SU-DHL-6 (cell line): ENCODE data around the gene BEGAIN.

ENCODE experiments used
- H2AFZ ChIP-seq: fragments of 200-600 bp; sonication (generic); 2 replicates; pipeline ENCODE4 v1.6.1; 2014; ENCODE audit warnings: low read depth, mild to moderate bottlenecking, moderate library complexity, mixed read lengths, antibody characterized with exemption, low read length; ENCODE audit not compliant: severe bottlenecking
- H3F3A ChIP-seq: fragments of 200-600 bp; shearing (Covaris generic); 2 replicates; pipeline ENCODE4 v1.6.0; 2016; ENCODE audit warnings: antibody characterized with exemption, mild to moderate bottlenecking; ENCODE audit not compliant: insufficient read depth
- H3K27ac ChIP-seq: fragments of 200-600 bp; sonication (generic); 2 replicates; pipeline ENCODE4 v1.5.1; 2016; ENCODE audit warnings: low read depth, mild to moderate bottlenecking, low read length, moderate library complexity, mixed read lengths
- H3K27me3 ChIP-seq: fragments of 200-600 bp; sonication (generic), shearing (Covaris generic); 2 replicates; pipeline ENCODE4 v1.6.0; 2014; ENCODE audit warnings: mild to moderate bottlenecking, low read length
- H3K36me3 ChIP-seq: fragments of 200-600 bp; sonication (generic); 2 replicates; pipeline ENCODE4 v1.6.1; 2014; ENCODE audit warnings: mild to moderate bottlenecking, low read length, mixed read lengths
- H3K4me2 ChIP-seq: fragments of 300-600, 200-600 bp; shearing (Covaris generic), sonication (generic); 2 replicates; pipeline ENCODE4 v1.6.0; 2014; ENCODE audit warnings: low read length, low read depth, mild to moderate bottlenecking; ENCODE audit not compliant: poor library complexity, severe bottlenecking
- H3K4me3 ChIP-seq: fragments of 200-600 bp; sonication (generic); 2 replicates; pipeline ENCODE4 v1.5.1; 2014; ENCODE audit warnings: antibody characterized with exemption, low read length, mild to moderate bottlenecking, mixed read lengths; ENCODE audit not compliant: insufficient read depth, poor library complexity, severe bottlenecking
- H3K79me2 ChIP-seq: fragments of 200-600 bp; sonication (generic); 2 replicates; pipeline ENCODE4 v1.6.1; 2014; ENCODE audit warnings: mild to moderate bottlenecking, low read length, moderate library complexity; ENCODE audit not compliant: insufficient read depth
- H3K9ac ChIP-seq: fragments of 200-600 bp; sonication (generic); 2 replicates; pipeline ENCODE4 v1.7.0; 2014; ENCODE audit warnings: mild to moderate bottlenecking, low read length
- H3K9me2 ChIP-seq: fragments of 200-600 bp; sonication (generic); replicated peaks from 2 replicates; pipeline ENCODE4 v1.6.1; 2014; ENCODE audit warnings: low read length; ENCODE audit not compliant: insufficient read depth
- H3K9me3 ChIP-seq: fragments of 200-600 bp; sonication (generic); 2 replicates; pipeline ENCODE4 v1.6.1; 2014; ENCODE audit warnings: low read length, mixed read lengths; ENCODE audit not compliant: insufficient read depth
- H4K20me1 ChIP-seq: fragments of 200-600 bp; sonication (generic); 2 replicates; pipeline ENCODE4 v1.6.1; 2014; ENCODE audit warnings: low read depth, mild to moderate bottlenecking, antibody characterized with exemption, low read length, moderate library complexity, mixed read lengths
- CTCF ChIP-seq: fragments of 200-600 bp; sonication (generic); IDR thresholded peaks from one replicate; pipeline ENCODE4 v1.5.1; 2017; ENCODE audit warnings: antibody characterized with exemption, mild to moderate bottlenecking, low read length, moderate library complexity; ENCODE audit not compliant: insufficient read depth, poor library complexity, severe bottlenecking
- EZH2phosphoT487 ChIP-seq: fragments of 200-600 bp; sonication (generic), shearing (Covaris generic); conservative IDR thresholded peaks from 2 replicates; pipeline ENCODE4 v1.6.1; 2018; ENCODE audit warnings: mild to moderate bottlenecking, antibody characterized with exemption, low read length, moderate library complexity, mixed read lengths

Gene BEGAIN

GRCh38 chr14:100614803-100615202 is 27.6 kb upstream of the BEGAIN start:
- H3K4me2 ChIP-seq: no peak overlapping the region
- H3K4me3 ChIP-seq: no peak overlapping the region
- no peak overlapping the region for H3K27ac ChIP-seq
- H3K9me3 ChIP-seq: no peaks in the 10 kb centered on the region
- H3K79me2 ChIP-seq: no peaks in the 10 kb centered on the region
- H3K27me3 ChIP-seq: no peaks in the 10 kb centered on the region
- H3K9ac ChIP-seq: no peak overlapping the region
- no peaks in the 10 kb centered on the region for H3F3A ChIP-seq
- no peak overlapping the region for H2AFZ ChIP-seq
- H3K36me3 ChIP-seq: no peaks in the 10 kb centered on the region
- no peaks in the 10 kb centered on the region for H4K20me1 ChIP-seq
- no peak for TF ChIP-seq CTCF
- no peak for TF ChIP-seq EZH2phosphoT487
- no peaks in the 10 kb centered on the region for H3K9me2 ChIP-seq

DNA sequence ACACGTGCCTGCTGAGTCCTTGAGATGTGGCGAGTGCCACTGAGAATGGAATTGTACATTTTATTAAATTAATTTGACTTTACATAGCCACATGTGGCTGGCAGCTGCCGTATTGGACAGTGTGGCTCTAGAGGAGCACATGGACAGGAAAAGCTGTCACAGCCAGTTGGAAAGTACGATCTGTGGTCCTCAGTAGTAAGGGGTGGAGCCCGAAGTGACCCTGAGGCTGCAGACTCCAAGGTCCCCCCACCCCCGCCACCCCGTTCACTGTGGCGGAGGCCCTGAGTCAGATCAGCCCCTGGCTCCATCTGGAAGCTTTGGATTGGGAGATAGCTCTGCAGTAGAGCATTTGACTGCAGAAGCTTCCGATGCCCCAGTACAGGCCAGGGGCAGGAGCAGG is 25.8 kb upstream of the BEGAIN start:
- Histone ChIP-seq H3K4me2 (no peak overlapping the region), H3K36me3 (no peaks in the 10 kb centered on the region), H4K20me1 (no peaks in the 10 kb centered on the region), H3K27me3 (no peaks in the 10 kb centered on the region), H3K79me2 (no peaks in the 10 kb centered on the region), H3K9ac (no peak overlapping the region), H3K4me3 (no peak overlapping the region), H2AFZ (no peak overlapping the region), H3K27ac (no peak overlapping the region), H3K9me3 (no peaks in the 10 kb centered on the region), H3F3A (no peaks in the 10 kb centered on the region), H3K9me2 (no peaks in the 10 kb centered on the region)
- no peak for TF ChIP-seq EZH2phosphoT487
- no peak for TF ChIP-seq CTCF

GRCh38 chr14:100611811-100612480 is 24.7 kb upstream of the BEGAIN start:
- Histone ChIP-seq H4K20me1 (no peaks in the 10 kb centered on the region), H3F3A (no peaks in the 10 kb centered on the region), H3K4me2 (no peak overlapping the region), H2AFZ (no peak overlapping the region), H3K36me3 (no peaks in the 10 kb centered on the region), H3K4me3 (no peak overlapping the region), H3K9ac (no peak overlapping the region), H3K9me3 (no peaks in the 10 kb centered on the region), H3K9me2 (no peaks in the 10 kb centered on the region), H3K27me3 (no peaks in the 10 kb centered on the region), H3K27ac (no peak overlapping the region), H3K79me2 (no peaks in the 10 kb centered on the region)
- TF ChIP-seq EZH2phosphoT487 (no peak), CTCF (no peak)
